HG02798 (cell line): ENCODE results near the gene BRMS1.
"Not testable (repeated sequence)": the region's sequence is repeated elsewhere in the genome, so short reads cannot be mapped to it uniquely, and the experiment has no call there.

Experiments used
- ATAC-seq: cut with Tn5 transposase; IDR thresholded peaks from one replicate; pipeline ENCODE4 v1.9.1; 2021; ENCODE audit warnings: mild to moderate bottlenecking; ENCODE audit not compliant: unreplicated experiment, poor library complexity

Gene BRMS1

GRCh38 chr11:66326261-66327111, 18.4 kb downstream of the BRMS1 start:
- ATAC-seq: no peak

GRCh38 chr11:66325263-66325671, 19.6 kb downstream of the BRMS1 start:
- ATAC-seq: no peak

- ATAC-seq: no peak
Measured at GRCh38 chr11:66324664-66325063, 20.2 kb downstream of the BRMS1 start.

- no peak for ATAC-seq
Measured at GRCh38 chr11:66323684-66324083, 21.2 kb downstream of the BRMS1 start.

GRCh38 chr11:66322732-66323427, 22.0 kb downstream of the BRMS1 start:
- no peak for ATAC-seq

GRCh38 chr11:66321606-66322005, 23.3 kb downstream of the BRMS1 start:
- ATAC-seq: no peak

GRCh38 chr11:66320748-66321147, 24.2 kb downstream of the BRMS1 start:
- not testable (repeated sequence) for ATAC-seq

GRCh38 chr11:66320289-66320688, 24.6 kb downstream of the BRMS1 start:
- ATAC-seq: not testable (repeated sequence)

- ATAC-seq: no peak
Measured at GRCh38 chr11:66318600-66318970, 26.3 kb downstream of the BRMS1 start.

- no peak for ATAC-seq
Measured at GRCh38 chr11:66317723-66318599, 26.9 kb downstream of the BRMS1 start.

- ATAC-seq: no peak
Measured at GRCh38 chr11:66317322-66317722, 27.6 kb downstream of the BRMS1 start.

- no peak for ATAC-seq
Measured at GRCh38 chr11:66316849-66317251, 28.1 kb downstream of the BRMS1 start, which contains the start of gene CD248. Gene CD248, minus strand, starts transcription at chr11:66317044. Its CDS starts 17 bp downstream, at chr11:66317027.

- no peak for ATAC-seq
Measured at GRCh38 chr11:66315921-66316811, 28.7 kb downstream of the BRMS1 start.

- ATAC-seq: no peak
Measured at GRCh38 chr11:66315498-66315885, 29.4 kb downstream of the BRMS1 start.

- no peak for ATAC-seq
Measured at GRCh38 chr11:66314561-66315497, 30.1 kb downstream of the BRMS1 start.

GRCh38 chr11:66314186-66314501, 30.8 kb downstream of the BRMS1 start:
- ATAC-seq: no peak

GRCh38 chr11:66313321-66314185, 31.4 kb downstream of the BRMS1 start:
- ATAC-seq: no peak
